ENCODE data around the gene ZPBP.
"Not testable (repeated sequence)": the region's sequence is repeated elsewhere in the genome, so short reads cannot be mapped to it uniquely, and the experiment has no call there.

ZPBP gene

GRCh38 chr7:50041165-50041564 lies 51.9 kb downstream of the ZPBP start:
- not testable (repeated sequence) for DNase-seq (ENCODE audit: low read depth)

- no peak for DNase-seq (ENCODE audit: low read depth)
Observed at GRCh38 chr7:50037086-50037485, 56.0 kb downstream of the ZPBP start.

DNA sequence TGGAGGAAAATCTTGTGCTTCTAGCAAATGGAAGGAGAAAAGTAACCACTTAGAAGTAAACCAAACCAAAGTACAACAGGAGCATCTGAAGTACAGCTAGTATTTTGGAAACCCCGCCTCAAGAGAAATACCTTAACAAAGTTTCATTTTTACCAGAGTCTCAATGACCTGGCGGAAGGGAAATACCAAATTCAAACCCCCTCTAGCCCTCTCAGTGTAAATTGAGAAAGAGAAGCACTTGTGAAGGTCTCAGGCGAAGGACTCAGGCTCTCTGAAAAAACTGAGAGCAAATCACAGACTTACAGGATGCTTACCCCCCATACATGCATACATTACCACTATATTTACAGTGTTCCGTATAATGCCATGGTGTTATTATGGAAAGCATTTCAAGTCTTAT lies 70.1 kb downstream of the ZPBP start:
- DNase-seq (ENCODE audit: low read depth), result no peak

GRCh38 chr7:50022451-50022850 lies 70.6 kb downstream of the ZPBP start:
- DNase-seq (ENCODE audit: low read depth), result no peak

- no peak for DNase-seq (ENCODE audit: low read depth)
Observed at GRCh38 chr7:49995681-49996080, 97.4 kb downstream of the ZPBP start.

DNA sequence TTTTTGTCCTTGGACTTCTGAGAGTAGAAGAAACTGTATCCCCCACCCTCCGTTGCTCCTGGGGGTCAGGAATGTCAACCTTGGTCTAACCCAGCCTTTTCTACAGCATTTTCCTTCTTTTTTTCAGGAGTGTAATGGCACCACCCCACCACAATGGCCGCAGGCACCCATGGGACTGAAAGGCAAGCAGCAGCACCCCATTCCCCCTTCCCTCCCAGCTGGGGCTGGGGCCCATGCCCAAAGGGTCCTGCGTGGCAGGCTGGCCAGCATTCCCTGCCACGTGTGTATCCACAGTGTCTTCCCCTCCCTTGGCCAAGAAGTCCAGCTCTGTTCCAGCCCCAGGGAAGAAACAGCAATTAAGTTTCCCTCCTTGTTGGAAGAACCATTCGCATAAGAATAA lies 106.9 kb downstream of the ZPBP start:
- no peak for DNase-seq (ENCODE audit: low read depth)

DNA sequence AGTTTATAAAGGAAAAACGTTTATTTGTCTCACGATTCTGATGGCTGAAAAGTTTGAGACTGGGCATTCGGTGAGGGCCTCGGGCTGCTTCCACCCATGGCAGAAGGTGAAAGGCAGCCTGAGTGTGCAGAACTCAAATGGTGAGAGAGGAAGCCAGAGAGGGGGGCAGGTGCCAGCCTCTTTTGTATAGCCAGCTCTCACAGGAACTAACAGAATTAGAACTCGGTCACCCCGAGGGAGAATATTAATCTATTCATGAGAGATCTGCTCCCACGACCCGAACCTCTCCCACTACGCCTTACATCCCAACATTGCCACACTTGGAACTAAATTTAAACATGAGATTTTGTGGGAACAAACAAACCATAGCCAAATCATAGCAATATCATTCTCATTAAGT lies 112.6 kb downstream of the ZPBP start:
- no peak for DNase-seq (ENCODE audit: low read depth)

DNA sequence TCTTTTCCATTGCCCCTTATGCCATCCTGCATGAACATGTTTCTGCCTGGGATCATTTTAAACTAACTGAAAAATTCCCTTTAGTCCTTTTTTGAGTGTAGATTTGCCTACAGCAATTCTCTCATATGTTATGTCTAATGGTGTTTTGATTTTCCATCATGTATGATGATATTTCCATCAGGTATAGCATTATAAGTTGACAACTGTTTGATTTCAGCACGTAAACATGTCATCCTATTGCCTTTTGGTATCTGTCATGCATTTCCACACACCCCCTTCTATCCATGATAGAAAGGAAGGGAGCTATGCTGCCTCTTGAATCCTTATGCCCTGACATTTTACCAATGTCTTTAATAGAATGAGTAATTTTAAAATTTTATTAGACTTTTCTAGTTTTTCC lies 116.8 kb downstream of the ZPBP start:
- DNase-seq (ENCODE audit: low read depth), result no peak

GRCh38 chr7:49974035-49974434 lies 119.0 kb downstream of the ZPBP start:
- DNase-seq (ENCODE audit: low read depth), result no peak

DNA sequence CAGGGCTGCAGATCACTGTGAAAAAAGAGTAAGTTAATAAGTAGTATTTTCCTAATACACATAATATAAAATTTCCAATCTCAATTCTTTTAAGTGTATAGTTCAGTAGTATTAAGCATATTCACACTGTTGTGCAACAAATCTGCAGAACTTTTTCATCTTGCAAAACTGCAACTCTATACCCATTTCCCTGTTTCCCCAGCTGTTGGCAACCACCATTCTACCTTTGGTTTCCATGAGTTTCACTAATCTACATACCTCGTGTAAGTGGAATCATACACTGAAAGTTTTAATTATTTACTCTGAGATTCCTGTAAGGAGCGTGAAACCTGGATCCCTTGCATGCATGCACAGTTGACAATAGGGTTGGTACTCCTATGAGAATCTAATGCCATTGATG lies 155.4 kb downstream of the ZPBP start:
- DNase-seq (ENCODE audit: low read depth), result no peak

DNA sequence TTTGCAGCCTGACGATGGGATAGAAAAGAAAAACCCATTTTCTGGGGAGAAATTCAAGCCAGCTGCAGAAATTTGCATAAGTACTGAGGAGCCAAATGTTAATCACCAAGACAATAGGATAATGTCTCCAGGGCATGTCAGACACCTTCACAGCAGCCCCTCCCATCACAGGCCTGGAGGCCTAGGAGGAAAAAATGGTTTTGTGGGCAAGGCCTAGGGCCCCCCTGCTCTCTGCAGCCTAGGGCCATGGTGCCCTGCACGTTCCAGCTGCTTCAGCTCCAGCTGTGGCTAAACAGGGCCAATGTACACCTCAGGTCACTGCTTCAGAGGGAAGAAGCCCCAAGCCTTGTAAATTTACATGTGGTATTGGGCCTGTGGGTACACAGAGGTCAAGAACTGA lies 161.4 kb downstream of the ZPBP start:
- no peak for DNase-seq (ENCODE audit: low read depth)

GRCh38 chr7:49928787-49929186 lies 164.3 kb downstream of the ZPBP start:
- DNase-seq (ENCODE audit: low read depth), result no peak

DNA sequence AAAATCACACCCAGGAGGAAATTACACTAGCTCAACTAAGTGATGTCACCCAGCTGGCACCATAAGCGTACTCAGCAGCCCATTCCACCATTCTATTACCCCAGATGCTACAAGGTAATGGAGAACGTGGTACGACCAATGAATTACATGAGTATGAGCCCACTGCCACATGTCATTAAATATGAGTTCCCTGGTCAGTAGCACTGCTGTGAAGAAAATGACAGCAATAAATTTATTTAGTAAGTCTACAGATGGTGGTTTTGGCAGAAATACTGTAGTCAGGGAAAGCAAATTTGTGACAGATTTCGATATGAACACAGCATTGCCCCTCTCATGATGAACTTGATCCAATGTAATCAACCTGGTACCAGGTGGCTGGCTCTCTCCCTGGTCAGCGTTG lies 165.4 kb downstream of the ZPBP start:
- DNase-seq (ENCODE audit: low read depth), result no peak

- no peak for DNase-seq (ENCODE audit: low read depth)
Observed at GRCh38 chr7:49926720-49927119, 166.3 kb downstream of the ZPBP start.

- no peak for DNase-seq (ENCODE audit: low read depth)
Observed at GRCh38 chr7:49911909-49912308, 181.1 kb downstream of the ZPBP start.

DNA sequence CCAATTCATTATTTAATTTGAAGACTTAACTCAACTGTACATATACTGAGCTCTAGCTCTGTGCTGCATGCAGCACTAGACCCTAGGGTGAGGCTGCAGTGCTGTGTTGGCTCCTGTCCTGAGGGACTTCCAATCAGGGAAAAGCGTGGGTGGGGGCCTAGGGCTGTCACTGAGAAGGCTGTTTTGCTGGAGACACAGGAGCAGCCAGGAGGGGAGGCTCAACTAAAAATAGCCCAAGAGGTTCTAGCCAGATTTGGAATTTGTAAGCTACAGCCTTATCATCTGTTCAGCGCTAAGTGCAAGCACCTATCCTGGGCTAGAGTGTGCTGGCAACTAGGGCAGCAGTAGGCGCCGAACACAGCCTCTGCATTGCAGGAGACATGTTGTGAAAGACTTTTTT lies 198.5 kb downstream of the ZPBP start:
- no peak for DNase-seq (ENCODE audit: low read depth)

DNA sequence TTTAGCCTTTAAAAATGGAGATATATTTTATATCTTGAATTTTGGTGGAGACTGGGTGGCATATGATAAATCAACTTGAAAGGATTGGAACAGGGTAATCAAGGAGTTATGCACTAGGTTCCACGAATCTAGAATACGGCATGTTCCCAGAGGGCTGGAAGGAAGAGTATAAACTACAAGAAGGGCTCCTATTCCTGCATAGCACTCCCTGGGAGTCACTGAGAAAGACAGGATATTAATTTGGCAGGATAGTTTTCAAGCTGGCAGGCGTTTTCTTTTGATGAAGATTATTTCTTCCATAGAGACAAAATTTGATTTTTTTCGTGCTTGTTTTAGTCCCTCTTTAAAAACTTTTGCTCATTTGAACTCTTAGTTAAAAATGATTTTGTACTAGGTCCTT lies 199.9 kb downstream of the ZPBP start:
- DNase-seq (ENCODE audit: low read depth), result no peak

- DNase-seq (ENCODE audit: low read depth), result no peak
Observed at GRCh38 chr7:49892481-49892880, 200.6 kb downstream of the ZPBP start.

All from amniotic epithelial cell (primary cell).